Middle frontal gyrus (tissue), 1 donor: ENCODE data around the gene ITGAE.

Experiments
- DNase-seq: peaks from one replicate; pipeline ENCODE4 v3.0.0-alpha.2; 2015; ENCODE audit warnings: low spot score; ENCODE audit errors: extremely low spot score

The ITGAE gene

DNA sequence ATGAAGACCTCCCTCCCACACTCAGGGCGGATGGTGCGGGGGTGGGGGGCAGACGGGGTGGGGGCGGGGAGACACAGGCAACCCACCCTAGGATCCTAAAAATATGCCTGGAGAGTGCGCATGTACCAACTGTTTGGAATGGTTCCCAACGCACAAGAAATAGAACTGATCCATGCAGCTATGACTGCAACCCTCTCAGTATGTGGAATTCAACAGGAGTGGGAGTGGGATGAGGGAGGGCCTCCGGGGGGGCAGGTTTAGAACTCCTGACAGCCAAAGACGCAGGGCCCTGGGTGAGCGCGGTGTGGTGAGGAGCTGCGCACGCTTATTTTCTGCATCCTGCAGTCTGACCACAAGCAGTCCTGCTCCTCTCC lies 103.9 kb downstream of the ITGAE start:
- no peak for DNase-seq

DNA sequence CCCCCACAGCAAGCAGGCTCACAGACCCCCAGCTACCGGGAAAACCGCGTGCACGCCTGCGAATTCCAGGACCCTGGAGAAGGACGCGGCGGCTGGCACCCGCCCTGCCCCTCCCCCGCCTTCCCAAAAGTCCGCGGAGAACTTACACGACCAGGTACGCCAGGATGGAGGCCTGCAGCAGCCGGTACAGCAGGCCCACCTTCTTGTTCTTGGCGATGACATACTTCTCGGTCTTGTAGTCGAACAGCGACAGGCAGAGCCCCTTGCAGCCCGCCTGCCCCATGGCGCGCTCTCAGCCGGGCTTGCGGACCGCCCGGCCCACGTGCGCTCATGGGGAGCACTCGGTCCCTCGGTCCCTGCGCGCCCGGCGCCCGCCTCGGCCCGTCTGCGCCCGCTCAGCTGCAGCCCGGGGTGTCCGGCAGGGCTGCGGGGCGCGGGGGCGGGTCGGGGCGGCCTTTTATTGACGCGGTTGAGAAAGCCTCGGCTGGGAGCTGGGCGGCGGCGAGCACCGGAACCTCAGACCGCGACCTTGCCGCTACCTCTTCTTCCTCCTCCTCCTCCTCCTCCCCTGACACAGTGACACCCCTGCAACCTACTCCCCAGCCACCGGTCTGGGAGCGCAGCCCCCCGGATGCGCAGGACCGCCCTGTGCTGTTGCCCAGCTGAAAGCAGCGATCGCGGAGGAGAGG lies 105.1 kb downstream of the ITGAE start, which contains the start of gene P2RX5:
TSS of gene P2RX5 (minus strand) at position 433 of the 689 bp plus-strand sequence. CDS start at position 283, 150 bp downstream.
- DNase-seq, result no peak

DNA sequence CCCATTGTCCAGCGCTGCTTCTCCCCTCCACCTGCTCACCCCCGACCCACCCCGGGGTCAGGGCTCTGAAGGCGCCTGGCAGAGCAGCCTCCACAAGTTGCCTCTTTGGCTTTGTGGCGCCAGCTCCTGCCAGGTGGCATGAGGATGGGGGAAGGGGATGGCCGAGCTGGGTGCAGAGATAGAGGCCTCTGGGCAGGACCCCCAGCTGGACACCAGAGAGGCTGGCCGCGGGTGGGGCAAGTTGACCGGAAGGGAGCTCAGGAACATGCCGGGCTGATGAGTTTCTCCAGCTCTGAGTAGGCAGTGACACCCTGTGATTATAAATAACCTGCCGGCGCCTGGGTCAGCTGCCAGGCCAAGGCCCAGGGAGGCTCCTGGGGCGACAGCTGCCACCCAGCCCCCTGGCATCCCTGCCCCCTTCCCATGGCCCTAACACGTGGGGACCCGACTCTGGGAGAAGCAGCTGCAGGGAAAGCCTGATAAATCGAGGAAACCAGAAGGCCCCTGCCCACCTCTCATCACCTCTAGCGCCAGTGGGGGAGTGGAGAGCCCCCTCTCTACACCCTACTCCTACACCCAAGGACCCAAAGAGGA lies 105.8 kb downstream of the ITGAE start:
- DNase-seq, result no peak

DNA sequence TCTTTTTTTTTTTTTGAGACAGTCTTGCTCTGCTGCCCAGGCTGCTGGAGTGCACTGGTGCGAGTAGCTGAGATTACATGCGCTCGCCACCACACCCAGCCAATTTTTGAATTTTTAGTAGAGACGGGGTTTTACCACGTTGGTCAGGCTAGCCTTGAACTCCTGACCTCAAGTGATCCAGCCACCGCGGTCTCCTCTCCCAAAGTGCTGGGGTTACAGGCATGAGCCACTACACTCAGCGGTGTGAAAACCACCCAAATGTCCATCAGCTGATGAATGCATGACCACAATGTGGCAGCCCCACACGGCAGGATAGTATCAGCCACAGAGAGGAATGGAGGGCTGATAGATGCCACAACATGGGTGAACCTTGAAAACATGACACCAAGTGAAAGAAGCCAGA lies 107.2 kb downstream of the ITGAE start:
- DNase-seq, result no peak

DNA sequence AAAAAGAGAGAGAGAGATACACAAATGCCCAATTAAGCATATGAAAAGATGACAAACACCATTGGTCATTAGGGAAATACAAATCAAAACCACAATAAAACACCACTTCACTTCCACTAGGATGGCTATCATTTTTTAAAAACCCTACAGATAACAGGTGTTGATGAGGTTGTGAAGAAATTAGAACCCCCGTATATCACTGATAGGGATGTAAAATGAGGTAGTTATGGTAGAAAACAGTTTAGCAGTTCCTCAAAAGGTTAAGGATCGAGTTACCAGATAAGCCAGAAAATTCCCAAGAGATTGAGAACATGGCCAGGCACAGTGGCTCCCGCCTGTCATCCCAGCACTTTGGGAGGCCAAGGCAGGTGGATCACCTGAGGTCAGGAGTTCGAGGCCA lies 107.8 kb downstream of the ITGAE start:
- no peak for DNase-seq

DNA sequence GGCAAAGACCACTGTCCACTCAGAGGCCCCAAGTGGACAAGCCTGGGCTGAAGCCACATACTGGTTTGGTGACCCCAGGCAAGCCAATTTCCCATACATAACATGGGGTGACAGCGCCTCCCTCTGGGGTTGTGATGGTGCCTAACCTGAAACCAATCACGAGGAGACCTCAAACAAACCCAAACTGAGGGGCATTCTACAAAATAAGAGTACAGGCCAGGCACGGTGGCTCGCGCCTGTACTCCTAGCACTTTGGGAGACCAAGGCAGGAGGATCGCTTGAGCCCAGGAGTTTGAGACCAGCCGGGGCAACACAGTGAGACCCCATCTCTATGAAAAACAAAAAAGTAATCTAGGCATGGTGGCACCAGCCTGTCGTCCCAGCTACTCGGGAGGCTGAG lies 108.6 kb downstream of the ITGAE start:
- DNase-seq, result no peak

DNA sequence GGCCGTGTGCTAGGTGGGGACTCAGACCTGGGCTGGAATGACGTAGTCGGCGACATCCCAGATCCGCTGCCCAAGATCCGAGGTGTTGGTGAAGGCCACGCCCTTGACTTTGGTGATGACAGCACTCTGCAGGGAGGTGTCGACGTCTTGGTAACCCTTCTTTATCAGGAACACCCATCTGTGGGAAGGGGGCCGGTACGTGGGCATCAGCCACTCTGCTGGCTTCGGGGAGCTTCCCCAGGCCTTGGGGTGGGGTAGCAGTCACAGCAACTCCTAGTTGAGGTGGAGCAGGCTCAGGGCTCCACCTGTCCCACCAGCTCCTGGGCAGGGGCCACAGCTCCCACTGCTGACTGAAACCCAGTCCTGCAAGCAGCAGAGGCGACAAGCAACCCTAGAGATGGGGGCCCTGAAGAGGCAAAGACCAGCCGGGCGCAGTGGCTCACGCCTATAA lies 109.3 kb downstream of the ITGAE start:
- no peak for DNase-seq

DNA sequence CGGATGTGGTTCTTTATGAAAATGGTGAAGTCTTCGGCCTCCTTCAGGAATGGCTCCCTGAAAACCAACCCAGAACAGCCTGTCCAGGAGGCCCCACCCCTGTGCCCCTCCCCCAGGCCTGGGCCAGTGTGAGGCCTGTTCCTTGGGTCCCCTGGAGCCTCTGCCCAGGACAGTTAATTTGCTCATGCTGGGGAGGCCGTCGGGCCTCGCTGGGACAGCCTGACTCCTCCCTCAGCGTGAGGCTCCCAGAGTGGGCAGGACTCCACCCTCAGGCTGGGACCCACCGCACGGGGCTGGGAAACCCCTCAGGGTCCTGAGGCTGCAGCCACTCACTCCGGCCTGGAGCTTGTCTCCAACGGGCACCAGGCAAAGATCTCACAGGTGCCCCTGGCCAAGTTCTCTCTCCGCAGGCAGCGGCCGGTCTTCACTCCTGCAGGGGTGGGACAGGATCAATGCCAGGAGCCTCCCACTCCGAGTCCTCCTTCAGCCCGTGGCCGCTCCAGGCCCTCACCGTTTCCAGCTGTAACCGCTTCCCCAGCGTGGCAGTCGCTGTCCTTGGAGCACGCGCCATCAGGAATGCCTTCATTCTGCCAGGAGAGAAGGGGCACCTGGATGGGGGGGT lies 110.8 kb downstream of the ITGAE start:
- DNase-seq, result no peak

DNA sequence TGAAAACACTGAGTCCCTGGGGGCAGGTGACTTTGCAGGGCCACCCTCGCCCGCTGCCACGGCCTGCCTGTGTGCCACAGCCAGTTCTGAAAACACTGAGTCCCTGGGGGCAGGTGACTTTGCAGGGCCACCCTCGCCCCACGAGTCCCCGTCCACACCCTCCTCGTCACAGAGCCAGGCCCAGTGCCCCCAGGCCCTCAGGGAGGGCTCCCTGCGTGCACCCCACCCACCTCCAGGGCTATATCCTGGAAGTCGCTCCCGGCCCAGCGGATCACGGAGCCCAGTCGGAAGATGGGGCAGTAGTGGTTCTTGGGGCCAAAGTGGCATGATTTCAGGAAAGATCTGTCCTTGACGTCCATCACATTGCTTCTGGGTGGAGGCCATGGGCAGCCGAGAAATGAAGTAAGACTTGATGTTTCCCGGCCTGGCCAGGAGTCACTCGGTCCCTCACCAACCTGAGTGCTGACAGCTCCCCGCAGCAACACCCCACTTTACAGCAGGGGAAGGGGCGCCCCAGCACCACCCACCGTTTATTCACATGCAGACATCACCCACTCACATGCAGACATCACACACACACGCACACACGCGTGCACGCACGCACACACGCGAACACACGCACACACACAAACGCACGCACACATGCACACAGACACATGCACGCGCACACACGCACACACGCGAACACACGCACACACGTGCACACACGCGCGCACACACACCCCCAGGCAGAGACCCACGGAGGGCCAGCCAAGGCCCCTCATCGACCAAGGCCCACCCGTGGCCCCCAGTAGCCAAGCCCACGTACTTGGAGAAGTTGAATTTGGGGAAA lies 111.5 kb downstream of the ITGAE start:
- DNase-seq, result no peak

DNA sequence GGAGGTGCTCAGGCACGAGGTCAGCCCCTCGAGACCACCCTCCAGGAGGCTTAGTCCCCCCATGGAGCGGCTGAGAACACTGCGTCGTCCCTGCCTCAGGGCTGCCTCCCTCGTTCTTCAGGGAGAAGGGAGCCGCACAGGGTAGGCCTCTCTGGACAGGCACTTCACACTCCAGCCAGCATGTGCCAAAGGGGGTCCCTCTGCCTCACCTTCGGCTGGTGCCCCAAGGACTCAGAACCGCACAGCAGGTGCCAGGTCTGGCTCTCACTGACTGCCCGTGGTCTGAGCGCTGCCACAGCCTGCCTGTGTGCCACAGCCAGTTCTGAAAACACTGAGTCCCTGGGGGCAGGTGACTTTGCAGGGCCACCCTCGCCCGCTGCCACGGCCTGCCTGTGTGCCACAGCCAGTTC lies 112.1 kb downstream of the ITGAE start:
- DNase-seq, result no peak

DNA sequence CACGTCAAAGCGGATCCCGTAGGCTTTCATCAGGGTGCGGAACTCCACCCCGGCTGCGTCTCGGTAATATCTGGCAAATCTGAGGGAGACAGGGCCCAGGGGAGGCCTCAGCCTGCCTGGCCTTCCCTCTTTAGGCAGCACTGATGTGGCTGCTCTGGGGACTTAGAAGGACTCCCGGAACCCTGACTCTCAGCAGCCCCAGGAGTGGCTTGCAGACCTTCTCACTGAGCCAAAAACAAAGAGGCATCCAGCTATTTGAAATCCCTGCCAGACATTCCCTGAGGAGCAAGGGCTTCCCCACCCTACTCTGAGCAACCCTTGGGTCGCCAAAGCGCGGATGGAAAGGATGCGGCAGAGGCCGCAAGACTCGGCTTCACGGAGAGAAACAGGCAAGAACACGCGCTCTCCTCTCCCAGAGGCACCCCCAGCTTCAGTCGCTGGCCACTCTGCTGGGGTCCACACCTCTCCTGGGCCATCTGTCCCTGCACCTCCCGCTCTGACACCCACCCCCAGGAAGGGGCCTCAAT lies 112.9 kb downstream of the ITGAE start:
- no peak for DNase-seq

DNA sequence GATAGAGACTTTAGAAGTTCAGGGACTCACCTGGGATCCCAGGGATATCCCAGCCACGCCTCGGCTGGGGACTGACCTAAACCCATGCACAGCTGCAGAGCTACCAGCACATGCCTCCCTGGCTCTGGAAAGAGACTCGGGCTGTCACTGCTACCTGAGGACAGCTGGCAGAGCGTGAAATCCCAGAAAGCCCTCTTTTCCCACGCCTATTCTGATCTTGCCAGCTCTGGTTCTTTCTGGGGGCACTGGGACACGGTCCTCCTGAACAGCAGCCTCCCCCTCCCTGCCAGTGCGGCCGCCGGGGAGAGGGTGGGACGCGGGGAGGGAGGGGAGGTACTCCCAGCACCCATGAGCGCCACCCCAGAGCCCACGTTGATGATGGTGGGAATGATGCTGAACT lies 115.8 kb downstream of the ITGAE start:
- DNase-seq, result no peak

DNA sequence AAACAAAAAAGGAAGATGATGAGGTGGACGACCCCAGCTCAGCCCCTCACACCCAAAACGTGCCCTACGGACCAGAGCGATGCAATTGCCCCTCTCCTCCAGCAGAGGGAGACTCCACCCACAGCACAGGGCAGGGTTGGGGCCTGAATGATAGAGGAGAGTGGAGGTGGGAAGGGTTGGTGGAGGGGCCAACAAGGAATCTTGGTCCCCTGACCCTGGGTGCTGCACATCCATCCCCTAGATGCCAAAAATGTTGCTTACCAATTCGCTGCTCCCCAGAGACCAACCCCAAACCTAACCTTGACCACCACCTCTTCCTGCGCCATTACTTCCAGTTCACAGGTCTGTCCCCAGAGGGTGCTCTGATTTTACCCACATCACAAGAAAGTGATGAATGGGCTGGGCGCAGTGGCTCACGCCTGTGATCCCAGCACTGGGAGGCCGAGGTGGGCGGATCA lies 117.9 kb downstream of the ITGAE start:
- no peak for DNase-seq

DNA sequence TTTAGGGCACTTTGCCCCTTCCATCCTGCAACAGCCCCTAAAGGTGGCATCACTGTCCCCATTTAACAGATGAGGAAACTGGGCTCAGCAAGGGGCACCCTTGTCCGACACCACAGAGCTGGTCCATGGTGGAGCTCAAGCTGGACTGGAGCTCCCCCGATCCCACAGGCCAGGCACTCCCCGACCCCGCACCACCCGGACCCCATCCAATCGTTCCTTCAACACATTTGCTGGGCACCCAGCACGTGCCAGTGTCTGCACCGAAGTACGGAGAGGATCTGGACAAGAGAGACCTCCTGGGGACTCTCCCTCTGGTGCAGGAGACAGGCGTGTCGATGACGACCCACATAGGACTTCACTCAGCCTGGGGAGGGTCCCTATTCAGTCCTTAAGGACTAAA lies 119.0 kb downstream of the ITGAE start:
- no peak for DNase-seq

DNA sequence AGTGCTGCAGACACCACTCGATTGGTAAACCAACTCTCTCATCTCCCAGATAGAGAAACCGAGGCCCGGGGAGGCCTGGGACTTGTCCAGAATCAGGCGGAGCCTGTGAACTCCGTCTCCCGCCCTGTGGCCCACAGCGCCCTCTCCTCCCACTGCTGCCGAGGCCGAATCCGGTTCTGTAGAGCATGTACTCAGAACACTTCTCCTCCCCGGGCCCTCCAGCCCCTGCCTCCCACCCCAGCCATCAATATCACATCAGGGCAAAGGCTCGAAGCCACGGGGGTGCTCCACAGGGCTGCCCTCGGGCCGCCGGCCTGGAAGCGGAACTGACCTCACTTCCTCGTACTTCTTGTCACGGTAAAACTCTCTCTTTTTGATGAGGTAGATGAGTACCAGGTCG lies 119.4 kb downstream of the ITGAE start:
- no peak for DNase-seq

DNA sequence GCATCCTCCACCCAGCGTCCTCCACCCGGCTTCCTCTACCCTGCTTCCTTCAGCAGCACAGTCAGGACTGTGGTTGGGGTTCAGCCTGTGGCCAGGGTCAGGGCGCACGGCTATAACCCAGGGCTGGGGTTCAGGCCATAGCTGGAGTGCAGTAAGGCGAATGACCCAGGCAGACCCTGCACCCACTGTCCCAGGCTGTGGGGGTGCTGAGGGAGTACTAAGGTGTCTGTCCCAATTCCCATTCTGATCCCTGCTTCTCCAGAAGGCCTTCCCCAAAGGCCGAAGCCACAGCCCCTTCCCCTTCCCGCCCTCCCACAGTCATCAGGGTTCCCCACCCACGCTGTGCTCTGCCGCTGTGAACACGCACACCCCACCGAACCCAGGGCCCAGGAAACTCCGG lies 119.9 kb downstream of the ITGAE start:
- no peak for DNase-seq

DNA sequence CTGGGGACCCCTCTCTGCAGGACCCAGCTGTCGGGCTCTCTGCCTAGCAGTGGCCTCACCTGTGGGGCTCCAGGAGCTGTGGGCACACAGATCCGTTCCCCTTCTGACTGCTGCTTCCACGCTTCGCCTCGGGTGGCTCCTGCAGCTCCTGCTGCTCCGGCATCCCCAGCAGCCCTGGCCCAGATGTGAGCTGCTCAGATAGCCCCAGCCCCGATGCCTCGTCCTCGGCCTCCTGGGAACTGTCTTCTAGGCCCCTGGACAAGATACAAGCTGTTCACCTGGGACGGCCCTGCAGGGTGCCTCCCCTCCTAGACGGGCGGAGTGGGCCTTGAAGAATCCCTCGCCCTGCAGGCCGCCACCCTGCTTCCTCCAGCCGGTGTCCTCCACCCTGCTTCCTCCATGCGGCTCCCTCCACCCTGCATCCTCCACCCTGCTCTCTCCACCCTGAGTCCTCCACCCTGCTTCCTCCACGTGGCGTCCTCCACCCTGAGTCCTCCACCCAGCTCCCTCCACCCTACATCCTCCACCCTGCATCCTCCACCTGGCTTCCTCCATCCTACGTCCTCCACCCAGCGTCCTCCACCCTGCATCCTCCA lies 121.4 kb downstream of the ITGAE start:
- no peak for DNase-seq

DNA sequence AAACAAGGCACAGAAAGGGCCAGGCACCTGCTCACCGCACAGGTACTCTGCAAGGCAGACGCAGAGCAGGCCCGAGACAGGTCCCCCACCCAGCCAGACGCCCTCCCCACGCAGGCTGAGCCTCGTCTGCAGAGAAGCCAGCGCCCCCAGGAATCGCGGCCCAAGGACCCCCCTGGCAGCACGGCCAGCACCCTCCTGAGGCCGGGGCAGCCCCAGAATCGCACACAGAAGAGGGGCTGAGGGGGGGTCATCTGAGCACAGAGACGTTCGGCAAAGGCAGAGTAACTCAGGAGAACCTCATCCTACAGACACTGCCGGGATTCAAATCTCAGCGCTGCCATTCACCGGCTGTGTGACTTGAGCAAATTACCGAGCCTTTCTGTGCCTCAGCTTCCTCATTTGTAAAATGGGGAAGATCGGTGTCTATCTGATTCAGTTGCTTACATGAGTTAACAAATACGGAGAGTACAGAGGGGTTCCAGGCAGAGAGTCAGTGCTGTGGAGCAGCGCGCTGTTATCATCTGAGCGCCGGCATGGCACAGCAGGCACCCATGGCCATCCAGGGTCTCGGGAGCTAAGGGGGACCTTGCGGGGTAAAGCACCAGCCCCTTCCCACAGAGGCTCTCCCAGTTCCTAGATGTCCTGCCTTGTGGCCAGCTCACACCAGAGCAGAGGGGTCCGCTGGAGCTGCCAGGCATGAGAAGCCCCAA lies 122.0 kb downstream of the ITGAE start:
- DNase-seq, result no peak

DNA sequence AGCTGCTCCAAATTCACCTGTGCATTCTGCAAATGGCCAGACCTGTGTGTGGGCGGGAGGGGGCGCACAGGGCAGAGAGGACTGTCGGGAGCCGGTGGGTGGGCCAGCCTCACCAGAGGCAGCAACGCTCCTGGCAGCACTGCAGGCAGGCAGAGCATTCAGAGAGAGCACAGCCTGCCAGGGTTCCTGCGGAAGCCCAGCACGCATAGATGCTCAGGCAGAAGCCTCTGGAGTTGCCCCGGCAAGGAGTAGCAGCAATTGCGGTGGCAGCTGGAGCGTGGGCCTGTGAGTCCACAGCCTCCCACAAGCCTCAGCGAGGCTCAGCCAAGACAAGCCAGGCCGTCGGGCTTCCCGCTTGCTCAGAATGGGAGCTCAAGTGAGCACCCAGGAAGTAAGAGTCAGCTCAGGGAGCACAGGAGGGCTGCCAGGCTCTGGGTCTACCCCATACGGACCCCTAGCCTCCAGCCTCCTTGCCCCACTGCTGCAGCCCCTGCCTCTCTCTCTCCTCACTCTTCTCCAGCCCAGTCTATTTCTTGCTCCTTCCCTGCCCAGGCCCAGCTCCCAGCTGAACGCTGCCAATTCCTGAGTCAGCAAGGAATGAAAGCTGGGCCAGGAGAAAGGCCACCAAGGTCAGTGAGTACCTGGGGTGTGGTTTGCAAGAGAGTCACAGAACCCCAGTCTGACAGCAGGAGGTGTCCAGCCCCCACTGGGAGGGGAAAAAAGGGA lies 122.7 kb downstream of the ITGAE start:
- DNase-seq, result no peak

DNA sequence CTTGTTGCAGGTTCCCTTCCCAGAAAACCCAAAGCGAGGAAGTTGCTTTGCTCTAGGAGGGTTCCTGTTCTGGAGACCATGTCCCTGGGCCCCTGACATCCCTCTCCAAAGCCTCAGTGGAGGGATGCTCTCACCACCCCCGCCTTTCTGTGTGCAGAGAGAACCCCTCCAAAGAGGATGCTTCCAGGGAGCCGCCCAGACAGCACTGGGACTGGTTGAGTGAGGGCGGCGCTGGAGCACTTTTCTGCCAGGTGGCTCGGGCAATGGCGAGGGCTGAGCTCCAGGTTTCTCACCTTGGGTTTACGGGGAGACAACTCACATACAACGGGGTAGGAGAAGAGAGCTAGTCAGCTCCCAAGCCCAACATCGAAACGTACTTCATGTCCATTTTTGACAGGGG lies 125.1 kb downstream of the ITGAE start:
- no peak for DNase-seq
